HCT116 (cell line): ENCODE data around the gene LYRM4. TPM values are rescaled to one million over a fixed set of nuclear protein-coding genes. Genes with fewer than 3 reads are reported as not detected.

ENCODE experiments used
- ATAC-seq: fragments of 200-7000 bp; cut with Tn5 transposase; 2 replicates; pipeline ENCODE4 v1.9.1; 2020; ENCODE audit warnings: mild to moderate bottlenecking, moderate library complexity
- BruUV-seq: library from RNA; stranded (reverse); fragments of 400-500 nt; replicated peaks from 2 replicates; lab custom pipeline; 2021; lab: Mats Ljungman, UMichigan
- CTCF ChIA-PET: fragments of 300-600 bp; sonication (Branson Sonifier 250); formaldehyde crosslinking; loops from one replicate; lab custom pipeline; 2021; ENCODE audit warnings: antibody characterized with exemption; lab: Charles Lee
- POLR2A ChIA-PET: fragments of 300-600, 350-600 bp; sonication (Branson Sonifier 250); formaldehyde crosslinking; loops from one replicate; lab custom pipeline; 2021; ENCODE audit warnings: antibody characterized with exemption; lab: Charles Lee
- RAD21 ChIA-PET, 2 experiments: fragments of 300-600 bp; sonication (Branson Sonifier 250); formaldehyde crosslinking; loops; one replicate each; lab custom pipeline; 2023; ENCODE audit warnings: low total read pairs in 2 of 2; ENCODE audit not compliant: uncharacterized antibody in 2 of 2, unreplicated experiment in 2 of 2, low non-redundant PET in 1 of 2; lab: Charles Lee
- DNase-seq: peaks from one replicate; pipeline ENCODE4 v3.0.0-alpha.2; 2010; ENCODE audit warnings: low read depth, low spot score
- H2AFZ ChIP-seq: fragments of 200-600 bp; shearing (Covaris generic), sonication (generic); 2 replicates; pipeline ENCODE4 v1.6.1; 2017; ENCODE audit warnings: low read depth, mixed run types, mixed read lengths, antibody characterized with exemption, low read length; ENCODE audit not compliant: poor library complexity, severe bottlenecking
- H3K27ac ChIP-seq: 2 replicates; pipeline ENCODE4 v1.5.1; 2012; ENCODE audit warnings: low read depth, low read length
- H3K27me3 ChIP-seq: fragments of 200-600 bp; sonication (generic); 2 replicates; pipeline ENCODE4 v1.6.1; 2016; ENCODE audit warnings: mixed run types, low read length, mixed read lengths; ENCODE audit not compliant: insufficient read depth
- H3K36me3 ChIP-seq, 2 experiments: fragments of 200-500 bp in 1 of 2; fragments of 200-600 bp in 1 of 2; sonication (Bioruptor generic) in 1 of 2; sonication (generic) in 1 of 2; 2 replicates each; pipeline versions ENCODE4 v1.5.1 to v1.6.1; 2014 to 2016; ENCODE audit warnings: low read length in 2 of 2, inconsistent platforms in 1 of 2, mixed read lengths in 1 of 2, mixed run types in 1 of 2; ENCODE audit not compliant: insufficient read depth in 2 of 2, control insufficient read depth in 1 of 2
- H3K4me1 ChIP-seq, 2 experiments: fragments of 200-600 bp in 1 of 2; sonication (generic) in 1 of 2; 2 replicates each; pipeline versions ENCODE4 v1.5.1 to v1.6.1; 2012 to 2017; ENCODE audit warnings: low read length in 2 of 2, inconsistent platforms in 1 of 2, mild to moderate bottlenecking in 1 of 2, mixed read lengths in 1 of 2, mixed run types in 1 of 2, moderate library complexity in 1 of 2; ENCODE audit not compliant: insufficient read depth in 2 of 2, control insufficient read depth in 1 of 2
- H3K4me2 ChIP-seq: fragments of 200-600 bp; sonication (generic); 2 replicates; pipeline ENCODE4 v1.6.1; 2017; ENCODE audit warnings: mixed run types, low read length, mixed read lengths
- H3K4me3 ChIP-seq, 2 experiments: fragments of 200-600 bp in 1 of 2; sonication (generic) in 1 of 2; replicated peaks in 1 of 2; 2 replicates each; pipeline ENCODE4 v1.5.1; 2011 to 2016; ENCODE audit warnings: low read length in 2 of 2, control low read depth in 1 of 2, low read depth in 1 of 2, mild to moderate bottlenecking in 1 of 2, mixed read lengths in 1 of 2, mixed run types in 1 of 2
- H3K79me2 ChIP-seq: fragments of 200-600 bp; sonication (generic); 2 replicates; pipeline ENCODE4 v1.6.1; 2017; ENCODE audit warnings: mild to moderate bottlenecking, mixed run types, low read length, moderate library complexity, mixed read lengths; ENCODE audit not compliant: insufficient read depth
- H3K9ac ChIP-seq: fragments of 200-600 bp; sonication (generic); 2 replicates; pipeline ENCODE4 v1.6.1; 2016; ENCODE audit warnings: low read length, mixed read lengths
- H3K9me2 ChIP-seq: fragments of 200-600 bp; sonication (generic), shearing (Covaris generic); 2 replicates; pipeline ENCODE4 v1.6.1; 2017; ENCODE audit warnings: mixed run types, mild to moderate bottlenecking, moderate library complexity; ENCODE audit not compliant: insufficient read depth
- H3K9me3 ChIP-seq, 2 experiments: fragments of 200-500 bp in 1 of 2; fragments of 200-600 bp in 1 of 2; sonication (Bioruptor generic) in 1 of 2; sonication (generic) in 1 of 2; 2 replicates each; pipeline ENCODE4 v1.6.1; 2014 to 2017; ENCODE audit warnings: low read length in 2 of 2, mixed read lengths in 2 of 2, inconsistent platforms in 1 of 2, low read depth in 1 of 2, mild to moderate bottlenecking in 1 of 2, mixed run types in 1 of 2, moderate library complexity in 1 of 2; ENCODE audit not compliant: control insufficient read depth in 1 of 2, insufficient read depth in 1 of 2
- H4K20me1 ChIP-seq: fragments of 200-600 bp; sonication (generic), shearing (Covaris generic); 2 replicates; pipeline ENCODE4 v1.6.1; 2017; ENCODE audit warnings: mixed run types, mild to moderate bottlenecking, moderate library complexity; ENCODE audit not compliant: insufficient read depth
- CBX3 ChIP-seq: IDR thresholded peaks from 2 replicates; pipeline ENCODE4 v1.6.1; 2012; ENCODE audit warnings: low read depth
- CEBPB ChIP-seq: IDR thresholded peaks from 2 replicates; pipeline ENCODE4 v1.6.1; 2012; ENCODE audit warnings: low read depth
- ELF1 ChIP-seq: IDR thresholded peaks from 2 replicates; pipeline ENCODE4 v1.6.1; 2012; ENCODE audit warnings: low read depth, borderline replicate concordance
- EZH2 ChIP-seq: fragments of 200-600 bp; sonication (generic); IDR thresholded peaks from 2 replicates; pipeline ENCODE4 v1.6.1; 2017; ENCODE audit warnings: antibody characterized with exemption, mixed run types
- EZH2phosphoT487 ChIP-seq: fragments of 200-600 bp; IDR thresholded peaks from 2 replicates; pipeline ENCODE4 v1.6.1; 2018; ENCODE audit warnings: antibody characterized with exemption, borderline replicate concordance
- FOSL1 ChIP-seq: IDR thresholded peaks from 2 replicates; pipeline ENCODE4 v1.6.1; 2012; ENCODE audit warnings: low read depth
- JUND ChIP-seq: IDR thresholded peaks from 2 replicates; pipeline ENCODE4 v1.6.1; 2012
- MAX ChIP-seq: IDR thresholded peaks from 2 replicates; pipeline ENCODE4 v1.6.1; 2012
- POLR2A ChIP-seq: IDR thresholded peaks from 2 replicates; pipeline ENCODE4 v1.7.0; 2011; ENCODE audit warnings: borderline replicate concordance; ENCODE audit not compliant: insufficient read depth, insufficient read length; ENCODE audit errors: extremely low read depth
- POLR2AphosphoS5 ChIP-seq: IDR thresholded peaks from 2 replicates; pipeline ENCODE4 v1.6.1; 2011; ENCODE audit warnings: mild to moderate bottlenecking, low read depth, low read length, moderate library complexity
- REST ChIP-seq: IDR thresholded peaks from 2 replicates; pipeline ENCODE4 v1.6.1; 2012; ENCODE audit warnings: low read depth
- SIN3A ChIP-seq: IDR thresholded peaks from 2 replicates; pipeline ENCODE4 v1.6.1; 2012; ENCODE audit warnings: low read depth
- SP1 ChIP-seq: IDR thresholded peaks from 2 replicates; pipeline ENCODE4 v1.6.1; 2012; ENCODE audit warnings: low read depth
- SRF ChIP-seq: IDR thresholded peaks from 2 replicates; pipeline ENCODE4 v1.6.1; 2012; ENCODE audit warnings: low read depth
- TCF7L2 ChIP-seq: IDR thresholded peaks from 2 replicates; pipeline ENCODE4 v1.7.0; 2011; ENCODE audit warnings: borderline replicate concordance, inconsistent platforms; ENCODE audit not compliant: insufficient read depth, insufficient read length; ENCODE audit errors: extremely low read depth
- intact Hi-C: fragments of 100-400 bp; cut with micrococcal nuclease; formaldehyde crosslinking; loops from 2 replicates; pipeline ENCODE4 v1.10.0; 2022
- total RNA-seq: library from RNA; stranded (reverse); gene quantifications from one replicate; pipeline ENCODE4 v1.2.1, GENCODE V29; 2021; ENCODE audit not compliant: unreplicated experiment

Gene LYRM4
- total RNA-seq, 1 experiment from 2014 or later: 30.1 TPM

- POLR2A ChIA-PET: no interaction called here
- Histone ChIP-seq H3K4me3 (no peak overlapping the region), H3K9me2 (no peaks in the 10 kb centered on the region), H3K4me2 (peak overlapping the region; percentile 21; the same call in 1 of the 2 replicates), H4K20me1 (no peaks in the 10 kb centered on the region), H2AFZ (no peak overlapping the region), H3K9ac (no peak overlapping the region), H3K4me1 (peaks cover 0 to 8% of the 10 kb centered on the region in 2 experiments; a peak in 2 of 4 replicates), H3K27me3 (no peaks in the 10 kb centered on the region), H3K27ac (no peak overlapping the region), H3K36me3 (no peaks in the 10 kb centered on the region), H3K9me3 (no peaks in the 10 kb centered on the region), H3K79me2 (no peaks in the 10 kb centered on the region)
- ATAC-seq (peak; percentile 42), DNase-seq (peak; percentile 43)
- no TSS peak for BruUV-seq
- intact Hi-C loops: no loop called here
- RAD21 ChIA-PET: no interaction called here
- peak; percentile 24; the same call in 1 of the 2 replicates for TF ChIP-seq ELF1
- TF ChIP-seq TCF7L2: no peak
- peak; percentile 31; the same call in 1 of the 2 replicates for TF ChIP-seq POLR2AphosphoS5
- TF ChIP-seq FOSL1: peak; percentile 83
- TF ChIP-seq JUND: peak; percentile 87
- no peak for TF ChIP-seq EZH2phosphoT487
- TF ChIP-seq SP1: peak; percentile 48; the same call in 1 of the 2 replicates
- TF ChIP-seq SIN3A: 0 out of 2 replicates have a peak, but pooled peaks have one; percentile 33
- peak; percentile 87 for TF ChIP-seq CBX3
- peak; percentile 44; the same call in 1 of the 2 replicates for TF ChIP-seq CEBPB
- peak; percentile 62 for TF ChIP-seq MAX
- TF ChIP-seq SRF: peak; percentile 19; the same call in 1 of the 2 replicates
- TF ChIP-seq POLR2A: no peak
- no peak for TF ChIP-seq REST
- TF ChIP-seq EZH2: no peak
- CTCF ChIA-PET: no interaction called here
Observed at GRCh38 chr6:5099537-5099936, 161.2 kb downstream of the LYRM4 start.
